Activated CD8-positive, alpha-beta memory T cell treated with anti-CD3 and anti-CD28 coated beads for 36 hours (primary cell): ENCODE results near the gene HSD3B2. TPM values are rescaled to one million over a fixed set of nuclear protein-coding genes. Genes with fewer than 3 reads are reported as not detected.
"Not testable (repeated sequence)": the region's sequence is repeated elsewhere in the genome, so short reads cannot be mapped to it uniquely, and the experiment has no call there.

Experiments
- CTCF ChIA-PET: fragments of 350-600 bp; sonication (Branson Sonifier 250); formaldehyde crosslinking; loops from one replicate; lab custom pipeline; 2021; ENCODE audit warnings: antibody characterized with exemption; lab: Charles Lee
- POLR2A ChIA-PET: fragments of 350-600 bp; sonication (Branson Sonifier 250); formaldehyde crosslinking; loops from one replicate; lab custom pipeline; 2021; ENCODE audit warnings: antibody characterized with exemption; lab: Charles Lee
- total RNA-seq, 2 experiments: library from RNA; stranded (reverse); gene quantifications; one replicate each; pipeline ENCODE4 v1.2.3, GENCODE V29; 2021

Gene HSD3B2
- total RNA-seq, result not detected

DNA sequence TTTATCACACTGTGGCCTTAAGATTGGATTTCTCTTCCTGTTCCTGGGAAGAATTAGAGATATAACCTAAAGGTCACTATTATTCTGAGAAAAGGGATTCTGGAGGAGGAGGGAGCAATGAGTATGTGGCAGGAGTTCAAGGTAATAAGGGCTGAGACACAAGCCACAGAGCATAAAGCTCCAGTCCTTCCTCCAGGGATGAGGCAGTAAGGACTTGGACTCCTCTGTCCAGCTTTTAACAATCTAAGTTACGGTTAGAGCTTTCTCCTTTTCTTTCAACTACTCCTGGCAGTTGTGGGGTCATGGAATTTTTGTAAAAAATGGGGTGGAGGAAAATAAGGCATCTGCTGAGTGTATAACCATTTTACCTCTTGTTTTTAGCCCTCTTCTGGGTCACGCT, at the start of gene HSD3B2:
Gene HSD3B2 (plus strand): TSS at position 201 of the 400 bp plus-strand sequence. CDS start 270 bp downstream, outside the sequence.
- CTCF ChIA-PET, result no interaction called here

DNA sequence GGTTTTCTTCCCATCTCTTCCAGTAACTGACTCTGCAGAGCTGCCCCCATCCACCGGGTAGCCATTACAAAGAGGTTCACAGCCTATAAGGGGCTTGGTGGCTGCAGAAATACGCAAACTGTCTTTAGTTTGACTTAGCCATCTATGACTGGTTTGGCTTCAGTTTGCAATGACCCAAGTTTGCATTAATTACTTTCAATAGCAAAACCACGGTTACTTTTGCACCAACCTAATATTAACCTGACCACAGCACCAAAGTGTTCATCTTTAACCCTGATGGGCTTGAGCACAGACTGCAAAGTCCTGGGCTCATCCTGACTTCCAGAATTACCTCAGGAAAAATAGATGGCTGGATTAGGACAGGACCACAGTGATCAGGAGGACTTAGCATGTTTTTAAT, 48.5 kb upstream of the HSD3B2 start:
- CTCF ChIA-PET, result no interaction called here
- POLR2A ChIA-PET, result no interaction called here

More for the DNA sequence above, at the start of gene HSD3B2:
- POLR2A ChIA-PET, result no interaction called here

DNA sequence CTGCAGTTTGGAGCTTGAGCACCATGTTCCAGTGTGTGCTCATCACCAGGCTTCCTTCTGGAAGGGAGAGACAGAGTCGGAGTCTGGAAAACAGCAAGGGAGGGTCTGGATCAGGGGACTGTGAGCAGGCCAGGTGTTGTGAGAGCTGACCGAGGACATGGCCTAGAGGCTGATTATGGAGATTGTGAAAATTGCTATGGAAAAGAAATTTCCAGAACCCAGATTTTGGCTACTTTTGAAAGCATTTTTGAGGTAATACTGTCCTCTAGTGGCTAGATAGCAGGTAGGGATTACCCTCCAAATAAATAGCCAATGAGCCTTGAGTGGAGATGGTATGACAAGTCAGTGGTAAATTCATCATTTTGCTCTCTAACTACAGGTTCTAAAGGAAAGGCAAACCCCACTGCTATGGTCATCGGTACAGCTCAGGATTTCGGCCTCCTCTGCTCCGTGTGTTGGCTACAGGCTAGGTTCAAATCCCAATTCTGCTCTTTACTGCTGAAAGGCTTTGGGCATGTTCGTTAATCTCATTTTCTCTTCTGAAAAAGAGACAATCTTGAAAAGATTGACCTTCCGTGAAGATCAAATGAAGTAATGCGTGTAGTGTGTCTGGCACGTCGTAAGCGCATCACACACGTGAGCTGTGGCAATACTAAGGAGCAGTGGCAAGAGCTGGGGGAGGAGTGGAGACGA, 47.4 kb upstream of the HSD3B2 start:
- CTCF ChIA-PET, result no interaction called here
- POLR2A ChIA-PET, result no interaction called here

DNA sequence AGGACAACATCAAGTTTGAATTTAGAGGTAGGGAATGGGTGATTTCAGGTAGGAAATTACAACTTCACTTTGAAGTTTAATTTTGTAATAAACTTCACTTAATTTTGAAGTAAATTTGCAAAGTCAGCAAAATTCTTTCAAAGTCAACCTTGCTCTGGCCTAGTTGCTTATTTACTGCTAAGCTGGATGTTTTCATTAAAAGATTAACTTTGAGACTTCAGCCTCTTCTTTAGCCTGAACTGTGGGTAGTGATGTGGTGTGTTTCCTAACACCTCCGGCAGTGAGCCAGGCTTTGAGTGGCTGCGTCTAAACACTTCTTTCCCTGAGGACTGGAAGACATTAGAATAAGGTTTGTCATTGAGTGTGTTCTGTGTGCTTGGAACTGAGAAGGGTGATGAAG, 46.4 kb upstream of the HSD3B2 start, which contains the start of gene HAO2:
Gene HAO2 (plus strand): TSS at position 232 of the 400 bp plus-strand sequence. CDS start 12,301 bp downstream, outside the sequence.
- ChIA-PET POLR2A (no interaction called here), CTCF (interaction anchor here (1.3 kb wide), 1 partner anchor 94 kb away, joined by 3 read pairs; no protein-coding TSS in a partner anchor)

DNA sequence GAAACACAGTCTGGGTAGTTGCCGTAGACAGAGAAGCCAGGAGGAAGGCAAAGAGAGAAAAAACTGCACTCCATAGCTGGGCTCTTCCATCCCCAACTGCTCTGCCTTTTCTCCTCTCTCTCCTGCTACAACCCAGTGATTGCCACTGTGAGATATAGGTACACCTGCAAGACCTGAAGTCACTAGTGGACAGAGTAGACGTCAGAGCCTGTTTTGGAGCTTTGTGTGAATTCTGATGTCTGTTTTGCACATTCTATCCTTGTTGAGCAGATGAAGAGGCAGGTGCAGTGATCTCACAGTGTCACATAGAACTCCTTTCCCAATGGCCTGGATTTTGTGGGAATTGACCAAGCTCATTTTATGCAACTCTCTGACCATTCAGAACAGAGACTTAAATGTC, 44.2 kb upstream of the HSD3B2 start:
- ChIA-PET POLR2A (no interaction called here), CTCF (interaction anchor here (1.0 kb wide), 1 partner anchor 13 kb away, joined by 3 read pairs; no protein-coding TSS in a partner anchor)

DNA sequence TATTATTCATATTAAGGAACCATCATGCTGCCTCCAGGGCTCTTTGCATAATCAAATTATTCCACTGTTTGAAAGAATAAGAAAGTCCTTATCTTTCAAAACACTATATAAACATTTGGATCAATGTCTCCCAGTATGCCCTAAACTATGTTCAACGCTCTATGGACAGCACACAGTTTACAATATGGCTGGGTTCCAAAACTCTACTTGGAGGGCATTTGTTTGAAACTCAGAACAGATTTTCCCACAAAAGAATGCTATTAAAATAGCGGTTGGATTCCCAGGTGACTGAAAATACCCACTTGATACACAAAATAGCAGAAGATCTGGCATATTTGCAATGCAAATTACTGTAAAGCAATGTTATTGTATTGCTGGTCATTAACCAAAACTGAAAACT, 43.1 kb upstream of the HSD3B2 start:
- POLR2A ChIA-PET, result no interaction called here
- CTCF ChIA-PET, result no interaction called here

- CTCF ChIA-PET, result no interaction called here
- POLR2A ChIA-PET, result no interaction called here
Measured at GRCh38 chr1:119372503-119373086, 42.4 kb upstream of the HSD3B2 start.

DNA sequence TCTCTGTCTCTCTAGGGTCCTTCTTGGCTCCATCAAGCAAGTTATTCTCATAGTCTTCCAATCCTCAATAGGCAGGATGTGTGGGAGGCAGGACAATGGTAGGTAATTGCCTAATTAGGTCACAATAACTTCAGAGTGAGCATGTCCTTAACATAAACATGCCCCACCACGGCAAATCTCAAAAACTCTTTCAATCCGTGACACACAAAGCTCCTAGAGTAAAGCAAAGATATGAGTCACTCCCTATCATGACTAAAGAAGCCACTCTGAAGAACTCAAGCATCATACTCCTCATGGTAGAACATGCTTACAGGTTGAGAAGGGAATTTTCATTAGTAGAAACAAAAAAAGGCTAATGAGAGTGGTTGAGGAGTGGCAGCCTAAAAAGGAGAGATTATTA, 41.5 kb upstream of the HSD3B2 start:
- POLR2A ChIA-PET, result no interaction called here
- CTCF ChIA-PET, result no interaction called here

GRCh38 chr1:119374208-119374874, 40.6 kb upstream of the HSD3B2 start:
- ChIA-PET POLR2A (no interaction called here), CTCF (no interaction called here)

GRCh38 chr1:119375366-119375765, 39.6 kb upstream of the HSD3B2 start:
- ChIA-PET POLR2A (no interaction called here), CTCF (no interaction called here)

DNA sequence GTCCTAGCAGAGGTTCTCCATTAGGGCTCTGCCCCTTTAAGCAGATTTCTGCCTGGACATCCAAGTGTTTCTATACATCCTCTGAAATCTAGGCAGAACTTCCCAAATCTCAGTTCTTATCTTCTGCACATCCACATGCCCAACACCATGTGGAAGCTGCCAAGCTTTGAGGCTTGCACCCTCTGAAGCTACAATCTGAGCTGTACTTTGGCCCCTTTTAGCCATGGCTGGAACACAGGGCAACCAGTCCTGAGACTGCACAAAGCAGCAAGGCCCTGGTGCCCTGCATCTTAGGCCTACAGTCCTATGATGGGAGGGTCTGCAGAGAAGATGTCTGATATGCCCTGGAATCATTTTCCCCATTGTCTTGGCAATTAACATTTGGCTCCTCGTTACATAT, 38.4 kb upstream of the HSD3B2 start:
- POLR2A ChIA-PET, result no interaction called here
- CTCF ChIA-PET, result no interaction called here

- CTCF ChIA-PET, POLR2A ChIA-PET: not testable (repeated sequence)
Measured at GRCh38 chr1:119377594-119377993, 37.4 kb upstream of the HSD3B2 start.

DNA sequence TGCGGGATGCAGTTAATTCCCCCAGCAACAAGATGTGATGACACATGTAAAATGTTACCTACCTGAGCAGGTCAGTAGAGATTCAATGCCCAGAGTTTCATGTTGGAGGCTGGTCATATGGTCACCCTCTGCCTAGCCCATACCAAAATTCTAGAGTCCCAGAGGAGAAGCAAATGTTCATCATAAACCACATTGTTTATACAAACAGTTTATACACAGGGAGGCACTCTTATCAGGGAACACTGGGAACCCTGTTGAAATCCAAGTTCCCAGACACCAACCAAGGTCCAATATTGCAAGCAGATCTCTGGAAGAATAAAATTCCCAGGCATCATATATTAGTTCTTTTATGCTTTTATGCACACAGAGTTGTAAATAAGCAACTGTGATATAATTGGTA, 35.8 kb upstream of the HSD3B2 start:
- POLR2A ChIA-PET, result no interaction called here
- CTCF ChIA-PET, result no interaction called here

- POLR2A ChIA-PET, result no interaction called here
- CTCF ChIA-PET, result no interaction called here
Measured at GRCh38 chr1:119380304-119380703, 34.6 kb upstream of the HSD3B2 start.

- ChIA-PET POLR2A (no interaction called here), CTCF (no interaction called here)
Measured at GRCh38 chr1:119380983-119381662, 33.8 kb upstream of the HSD3B2 start.

DNA sequence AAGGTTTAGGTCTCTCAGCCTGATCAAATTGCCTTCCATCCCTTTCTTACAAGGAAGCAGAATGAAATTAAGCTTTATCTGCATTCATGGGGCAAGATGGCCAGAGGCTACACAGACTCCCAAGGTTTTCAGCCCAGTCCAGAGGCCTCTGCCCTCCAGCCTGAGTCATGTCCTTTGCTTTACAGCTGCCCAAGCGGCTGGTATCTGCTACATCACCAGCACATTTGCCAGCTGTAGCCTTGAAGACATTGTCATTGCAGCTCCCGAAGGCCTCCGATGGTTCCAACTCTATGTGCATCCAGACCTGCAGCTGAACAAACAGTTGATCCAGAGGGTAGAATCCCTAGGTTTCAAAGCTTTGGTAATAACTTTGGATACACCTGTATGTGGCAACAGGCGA, 30.4 kb upstream of the HSD3B2 start:
- CTCF ChIA-PET, result no interaction called here
- POLR2A ChIA-PET, result no interaction called here

DNA sequence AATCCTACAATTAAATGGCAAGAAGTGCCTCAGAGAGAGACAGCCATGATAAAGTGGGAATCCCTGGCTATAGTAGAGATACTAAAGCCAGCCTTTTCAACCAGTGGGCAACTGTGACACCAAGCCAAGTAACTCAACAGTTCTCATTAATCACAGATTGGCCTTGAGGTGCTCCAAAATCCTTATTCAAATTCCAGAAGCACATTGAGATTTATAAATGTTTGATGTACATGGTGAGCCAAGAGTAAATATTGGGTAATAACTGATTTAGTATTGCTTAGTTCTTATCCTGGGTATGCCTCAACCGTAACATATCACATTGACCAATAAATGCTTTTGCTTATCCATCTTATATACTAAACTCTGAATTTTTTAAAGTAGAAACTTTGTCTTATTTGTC, 29.3 kb upstream of the HSD3B2 start:
- ChIA-PET CTCF (no interaction called here), POLR2A (no interaction called here)

- POLR2A ChIA-PET, result no interaction called here
- CTCF ChIA-PET, result no interaction called here
Measured at GRCh38 chr1:119387858-119388257, 27.1 kb upstream of the HSD3B2 start.

DNA sequence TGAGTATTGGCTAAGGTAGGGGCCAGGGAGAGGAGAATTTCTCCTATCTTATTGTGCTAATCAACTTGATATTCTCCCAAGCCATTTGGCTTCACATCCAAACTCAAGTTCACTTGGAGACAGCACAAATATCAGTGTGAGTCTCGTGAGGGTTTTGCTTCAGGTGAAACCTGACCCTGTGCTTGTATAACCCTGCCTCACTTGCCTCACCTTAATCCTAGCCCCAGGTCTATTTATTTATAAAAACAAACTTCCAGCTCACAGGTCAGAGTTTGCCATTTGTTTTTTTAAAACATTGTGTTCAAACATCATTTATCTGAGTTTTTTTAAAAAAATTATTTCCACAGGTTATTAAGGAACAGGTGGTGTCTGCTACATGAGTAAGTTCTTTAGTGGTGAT, 26.5 kb upstream of the HSD3B2 start:
- ChIA-PET POLR2A (no interaction called here), CTCF (no interaction called here)

DNA sequence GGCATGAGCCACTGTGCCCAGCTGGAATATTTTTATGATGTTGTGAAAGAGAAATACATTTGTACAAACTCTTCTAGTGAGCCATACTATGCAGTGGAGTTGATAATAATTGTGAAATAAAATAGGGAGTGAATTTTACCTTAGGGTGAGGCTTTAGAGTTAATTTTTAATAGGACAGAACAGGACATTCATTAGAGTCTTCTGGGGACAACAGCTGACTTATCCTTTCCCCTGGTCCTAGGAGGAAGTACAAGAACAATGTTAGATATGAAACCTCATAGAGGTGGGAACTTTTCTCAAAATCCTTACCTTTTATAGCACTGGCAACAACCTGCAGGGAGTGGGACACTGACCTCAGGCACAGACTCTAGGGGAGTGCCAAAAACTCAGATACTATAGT, 24.4 kb upstream of the HSD3B2 start:
- CTCF ChIA-PET, result no interaction called here
- POLR2A ChIA-PET, result no interaction called here
